ENCODE results near the gene RAB30. TPM values are rescaled to one million over a fixed set of nuclear protein-coding genes. Genes with fewer than 3 reads are reported as not detected.

The RAB30 gene
- total and polyA plus RNA-seq, 9 of the 15 experiments (the other 6 are each of a cell fraction or from before 2014, with no cell fraction given) = 0.29 to 1.3 (median 1.0) TPM

DNA sequence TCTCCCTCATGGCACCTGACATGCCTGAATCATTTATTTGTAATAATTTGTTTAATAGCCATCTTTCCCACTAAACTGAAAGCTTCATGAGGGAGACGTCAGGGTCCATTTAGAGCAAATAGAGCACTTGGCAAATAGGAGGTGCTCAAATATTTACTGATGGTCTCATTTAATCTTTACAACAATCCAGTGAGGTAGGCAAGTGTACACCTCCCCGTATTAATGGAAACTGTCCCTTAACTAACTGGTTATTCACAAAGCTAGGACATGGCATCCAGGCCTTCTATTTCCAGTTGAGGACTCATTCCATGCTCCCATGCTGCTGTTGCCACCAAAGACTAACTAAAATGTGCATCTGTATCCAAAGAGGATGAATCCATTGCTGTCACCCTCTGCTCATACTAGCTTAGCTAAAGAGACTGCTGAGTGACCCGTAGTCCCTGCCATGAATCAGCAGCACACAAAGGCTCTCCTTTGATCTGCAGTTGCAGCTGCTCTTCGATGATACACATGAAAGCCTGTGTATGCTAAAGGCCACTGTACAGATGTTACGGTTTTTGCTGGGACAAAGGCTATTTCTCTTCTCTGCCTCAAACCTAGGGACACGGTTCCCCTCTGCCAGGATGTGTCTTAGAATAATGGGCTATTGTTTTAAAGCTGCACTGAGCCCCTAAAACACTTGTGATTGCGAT is 82.6 kb downstream of the RAB30 start (continued):
- TF ChIP-seq, protein P1, sequence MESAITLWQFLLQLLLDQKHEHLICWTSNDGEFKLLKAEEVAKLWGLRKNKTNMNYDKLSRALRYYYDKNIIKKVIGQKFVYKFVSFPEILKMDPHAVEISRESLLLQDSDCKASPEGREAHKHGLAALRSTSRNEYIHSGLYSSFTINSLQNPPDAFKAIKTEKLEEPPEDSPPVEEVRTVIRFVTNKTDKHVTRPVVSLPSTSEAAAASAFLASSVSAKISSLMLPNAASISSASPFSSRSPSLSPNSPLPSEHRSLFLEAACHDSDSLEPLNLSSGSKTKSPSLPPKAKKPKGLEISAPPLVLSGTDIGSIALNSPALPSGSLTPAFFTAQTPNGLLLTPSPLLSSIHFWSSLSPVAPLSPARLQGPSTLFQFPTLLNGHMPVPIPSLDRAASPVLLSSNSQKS (CRISPR knock-in tag; IDR thresholded peaks at IDR 0.05) = no peak
- TF ChIP-seq TAL1 (IDR thresholded peaks at IDR 0.05) (peak; percentile 76; the same call in 1 of the 2 replicates), E2F1 (CRISPR knock-in tag; IDR thresholded peaks at IDR 0.05) (no peak), NFIC (IDR thresholded peaks at IDR 0.05) (peak; percentile 60; the same call in 1 of the 2 replicates), SMARCA4 (IDR thresholded peaks at IDR 0.05) (peak; percentile 49; the same call in 1 of the 2 replicates)

- intact Hi-C loops (cut with micrococcal nuclease) = no loop called here
- Histone ChIP-seq H3K9me1 (ENCODE audit: control insufficient read depth, insufficient read depth, low read length) (no peaks in the 10 kb centered on the region), H3K4me3 (no peak overlapping the region), H3K36me3 (ENCODE audit: control insufficient read depth, insufficient read depth, low read length) (no peaks in the 10 kb centered on the region), H3K4me2 (ENCODE audit: insufficient read depth, low read length) (no peak overlapping the region), H3K27ac (ENCODE audit: extremely low read depth, low read depth, low read length) (no peak overlapping the region), H3K9me3 (replicated peaks; ENCODE audit: control insufficient read depth, insufficient read depth, low read depth, low read length) (no peaks in the 10 kb centered on the region), H3K79me2 (ENCODE audit: control insufficient read depth, insufficient read depth, low read length) (no peaks in the 10 kb centered on the region), H4K20me1 (replicated peaks; ENCODE audit: control insufficient read depth, insufficient read depth, low read length) (no peaks in the 10 kb centered on the region), H2AFZ (ENCODE audit: low read depth, low read length) (no peak overlapping the region), H3K4me1 (replicated peaks in 1 of 2; ENCODE audit: control insufficient read depth in 2 of 2, insufficient read depth in 2 of 2, low read length in 2 of 2) (peaks cover 2 to 17% of the 10 kb centered on the region in 2 experiments; a peak in 3 of 5 replicates), H3K27me3 (ENCODE audit: control insufficient read depth in 2 of 2, insufficient read depth in 2 of 2, low read length in 2 of 2) (no peaks in the 10 kb centered on the region), H3K9ac (ENCODE audit: insufficient read depth in 1 of 2, low read depth in 2 of 2, low read length in 2 of 2) (no peak overlapping the region)
- in situ Hi-C loops (cut with MboI) = no loop called here
- 42% methylated on average over 2 of the region's 2 CpGs for WGBS (ENCODE audit: insufficient coverage, low coverage, missing lambda C conversion rate)
- DNase-seq (ENCODE audit: extremely low read depth in 1 of 4, low spot score in 3 of 4) (no peak), ATAC-seq (no peak), FAIRE-seq (no peak)
- ChIA-PET POLR2A (interaction anchor here (1.1 kb wide), 1 partner anchor 84 kb away, joined by 4 read pairs; the partner anchor contains the start of gene RAB30), CTCF (ENCODE audit: low intra/inter-chr PET ratio) (no interaction called here)
- TF ChIP-seq ADNP (tag; IDR thresholded peaks at IDR 0.05) = peak; percentile 40; the same call in 1 of the 2 replicates
- TF ChIP-seq RBM25 (IDR thresholded peaks at IDR 0.05; ENCODE audit: low read depth, low read length, severe bottlenecking) = peak; percentile 79
- no peak for TF ChIP-seq BACH1 (tag; IDR thresholded peaks at IDR 0.05)
- TF ChIP-seq STAT5A (IDR thresholded peaks at IDR 0.05; ENCODE audit: borderline replicate concordance, low read length) = no peak
- TF ChIP-seq POLR2A (conservative IDR thresholded peaks at IDR 0.05) = no peak
- no peak for TF ChIP-seq CBFA2T2 (conservative IDR thresholded peaks at IDR 0.05)
- TF ChIP-seq SMARCB1 (IDR thresholded peaks at IDR 0.05; ENCODE audit: insufficient read length, low read depth) = no peak
- no peak for TF ChIP-seq IFI16 (CRISPR knock-in tag; IDR thresholded peaks at IDR 0.05)
- no peak for TF ChIP-seq POLR2AphosphoS5 (IDR thresholded peaks at IDR 0.05; ENCODE audit: control insufficient read depth, insufficient read depth, low read depth, low read length)
- TF ChIP-seq ZNF212 (CRISPR knock-in tag; IDR thresholded peaks at IDR 0.05) = no peak
- TF ChIP-seq EZH2 (IDR thresholded peaks at IDR 0.05; ENCODE audit: borderline replicate concordance, low read depth, low read length) = no peak
- peak; percentile 68; the same call in 1 of the 2 replicates for TF ChIP-seq BCOR (IDR thresholded peaks at IDR 0.05)
- 0 out of 4 replicates have a peak, but pooled peaks of 1 of the 2 experiments have one; percentile 16 for TF ChIP-seq KDM1A (IDR thresholded peaks at IDR 0.05)
- BruUV-seq (replicated peaks) = no TSS peak
Observed at GRCh38 chr11:82987997-82988396, 83.7 kb downstream of the RAB30 start.
